AG04450 (cell line): Measurements from ENCODE around the gene FIS1. TPM values are rescaled to one million over a fixed set of nuclear protein-coding genes. Genes with fewer than 3 reads are reported as not detected.

Experiments used
- CTCF ChIA-PET: fragments of 300-600, 350-600 bp; formaldehyde crosslinking; extraction: SDS; loops from one replicate; lab custom pipeline; 2022; ENCODE audit warnings: antibody characterized with exemption, inconsistent platforms; lab: Charles Lee
- POLR2A ChIA-PET: fragments of 350-600 bp; formaldehyde crosslinking; extraction: SDS; loops from one replicate; lab custom pipeline; 2021; ENCODE audit warnings: antibody characterized with exemption, inconsistent platforms; lab: Yijun Ruan, JAX
- DNase-seq: peaks from one replicate; pipeline ENCODE4 v3.0.0-alpha.2; 2011; ENCODE audit warnings: low read depth, low spot score
- H3K27ac ChIP-seq: one replicate; pipeline ENCODE4 v1.5.1; 2012; ENCODE audit warnings: low read depth, low read length, control low read depth
- H3K27me3 ChIP-seq: one replicate; pipeline ENCODE4 v1.6.0; 2012; ENCODE audit warnings: low read length; ENCODE audit not compliant: control insufficient read depth, insufficient read depth
- H3K4me3 ChIP-seq: 2 replicates; pipeline ENCODE4 v1.5.1; 2011; ENCODE audit warnings: mild to moderate bottlenecking, low read depth, low read length, control low read depth
- H3K9me3 ChIP-seq: 2 replicates; pipeline ENCODE4 v1.5.1; 2012; ENCODE audit warnings: low read length; ENCODE audit not compliant: control insufficient read depth, insufficient read depth
- polyA plus RNA-seq: library from polyadenylated mRNA; depleted of rRNA; stranded (reverse); fragments of >200 nt; gene quantifications from 2 replicates; pipeline ENCODE4 v1.2.3, GENCODE V29; 2011
- TF ChIP-seq, protein P1 (sequence below): IDR thresholded peaks from 2 replicates; pipeline ENCODE4 v1.5.1; 2011; ENCODE audit warnings: low read depth, low read length, control low read depth, inconsistent platforms

FIS1 gene
- polyA plus RNA-seq, 1 experiment, result 170 TPM

GRCh38 chr7:101278461-101279292 is 33.8 kb upstream of the FIS1 start:
- no peak for DNase-seq
- H3K4me3 ChIP-seq, result no peak overlapping the region
- no peaks in the 10 kb centered on the region; the same call in 1 of the 2 replicates for H3K9me3 ChIP-seq
- peaks cover 14% of the 10 kb centered on the region for H3K27me3 ChIP-seq
- TF ChIP-seq, protein P1, sequence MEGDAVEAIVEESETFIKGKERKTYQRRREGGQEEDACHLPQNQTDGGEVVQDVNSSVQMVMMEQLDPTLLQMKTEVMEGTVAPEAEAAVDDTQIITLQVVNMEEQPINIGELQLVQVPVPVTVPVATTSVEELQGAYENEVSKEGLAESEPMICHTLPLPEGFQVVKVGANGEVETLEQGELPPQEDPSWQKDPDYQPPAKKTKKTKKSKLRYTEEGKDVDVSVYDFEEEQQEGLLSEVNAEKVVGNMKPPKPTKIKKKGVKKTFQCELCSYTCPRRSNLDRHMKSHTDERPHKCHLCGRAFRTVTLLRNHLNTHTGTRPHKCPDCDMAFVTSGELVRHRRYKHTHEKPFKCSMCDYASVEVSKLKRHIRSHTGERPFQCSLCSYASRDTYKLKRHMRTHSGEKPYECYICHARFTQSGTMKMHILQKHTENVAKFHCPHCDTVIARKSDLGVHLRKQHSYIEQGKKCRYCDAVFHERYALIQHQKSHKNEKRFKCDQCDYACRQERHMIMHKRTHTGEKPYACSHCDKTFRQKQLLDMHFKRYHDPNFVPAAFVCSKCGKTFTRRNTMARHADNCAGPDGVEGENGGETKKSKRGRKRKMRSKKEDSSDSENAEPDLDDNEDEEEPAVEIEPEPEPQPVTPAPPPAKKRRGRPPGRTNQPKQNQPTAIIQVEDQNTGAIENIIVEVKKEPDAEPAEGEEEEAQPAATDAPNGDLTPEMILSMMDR, result no peak
- no peak overlapping the region for H3K27ac ChIP-seq
- ChIA-PET POLR2A (no interaction called here), CTCF (interaction anchor here (0.6 to 3.0 kb wide), 3 partner anchors 12 to 154 kb away, joined by 3 to 14 read pairs (median 9); no protein-coding TSS in a partner anchor)

DNA sequence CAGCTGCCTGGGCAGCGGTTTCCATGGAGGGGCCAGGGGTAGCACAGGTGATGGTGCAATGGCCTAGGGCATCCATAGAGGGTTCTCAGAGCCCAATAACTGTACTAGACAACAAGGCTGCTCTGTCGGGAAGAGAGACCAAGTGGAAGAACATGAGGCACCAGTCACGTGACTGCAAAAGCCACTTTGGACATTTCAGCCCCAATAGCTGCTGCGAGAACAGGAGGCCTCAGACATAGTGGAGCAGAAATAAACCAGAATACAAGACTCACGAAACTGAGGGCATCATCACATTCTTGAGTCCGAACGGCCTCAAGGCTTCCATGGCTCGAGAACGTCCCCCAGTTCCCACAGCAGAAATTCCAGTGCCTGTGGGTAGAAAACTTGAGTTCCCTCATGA is 32.3 kb upstream of the FIS1 start:
- DNase-seq, result no peak
- Histone ChIP-seq H3K27ac (no peak overlapping the region), H3K4me3 (no peak overlapping the region), H3K9me3 (no peaks in the 10 kb centered on the region; the same call in 1 of the 2 replicates), H3K27me3 (peaks cover 20% of the 10 kb centered on the region)
- ChIA-PET POLR2A (no interaction called here), CTCF (interaction anchor here (3.0 kb wide), 1 partner anchor 134 kb away, joined by 14 read pairs; no protein-coding TSS in a partner anchor)
- TF ChIP-seq, protein P1, result no peak

GRCh38 chr7:101273206-101273605 is 28.3 kb upstream of the FIS1 start:
- ChIA-PET POLR2A (no interaction called here), CTCF (interaction anchor here (3.5 kb wide), 1 partner anchor 9 kb away, joined by 14 read pairs; no protein-coding TSS in a partner anchor)
- TF ChIP-seq, protein P1, result no peak

GRCh38 chr7:101271021-101271420 is 26.1 kb upstream of the FIS1 start:
- Histone ChIP-seq H3K4me3 (no peak overlapping the region), H3K27me3 (peaks cover 14% of the 10 kb centered on the region), H3K9me3 (no peaks in the 10 kb centered on the region), H3K27ac (no peak overlapping the region)
- ChIA-PET POLR2A (no interaction called here), CTCF (interaction anchor here (0.9 kb wide), 1 partner anchor 12 kb away, joined by 3 read pairs; no protein-coding TSS in a partner anchor)
- TF ChIP-seq, protein P1, result no peak
- no peak for DNase-seq

More at GRCh38 chr7:101273206-101273605, 28.3 kb upstream of the FIS1 start:
- H3K27ac ChIP-seq, result no peak overlapping the region
- no peaks in the 10 kb centered on the region for H3K9me3 ChIP-seq
- H3K27me3 ChIP-seq, result peaks cover 23% of the 10 kb centered on the region
- DNase-seq, result no peak
- no peak overlapping the region for H3K4me3 ChIP-seq

GRCh38 chr7:101269664-101270063 is 24.8 kb upstream of the FIS1 start:
- POLR2A ChIA-PET, result no interaction called here
- peaks cover 12% of the 10 kb centered on the region for H3K27me3 ChIP-seq
- H3K4me3 ChIP-seq, result no peak overlapping the region
- CTCF ChIA-PET, result no interaction called here
- DNase-seq, result no peak
- H3K27ac ChIP-seq, result no peak overlapping the region
- no peaks in the 10 kb centered on the region for H3K9me3 ChIP-seq
- TF ChIP-seq, protein P1, result no peak
